ENCODE results near the gene TMEM147.

The TMEM147 gene

GRCh38 chr19:35559781-35560180, 14.4 kb downstream of the TMEM147 start:
- Mint-ChIP-seq H3K4me1 (peaks cover 21% of the 10 kb centered on the region), H3K27ac (no peak overlapping the region), H3K9me3 (peaks cover 4% of the 10 kb centered on the region), H3K4me3 (no peak overlapping the region), H3K36me3 (ENCODE audit: low read depth) (no peaks in the 10 kb centered on the region), H3K27me3 (ENCODE audit: low read depth, poor library complexity) (peaks cover 86% of the 10 kb centered on the region)
- TF ChIP-seq CTCF (IDR thresholded peaks at IDR 0.05): no peak
- no peak for DNase-seq

- no peak for TF ChIP-seq CTCF (IDR thresholded peaks at IDR 0.05)
- Mint-ChIP-seq H3K27me3 (ENCODE audit: low read depth, poor library complexity) (peaks cover 86% of the 10 kb centered on the region), H3K27ac (no peak overlapping the region), H3K9me3 (peaks cover 4% of the 10 kb centered on the region), H3K4me1 (peaks cover 21% of the 10 kb centered on the region), H3K36me3 (ENCODE audit: low read depth) (no peaks in the 10 kb centered on the region), H3K4me3 (no peak overlapping the region)
- no peak for DNase-seq
Measured at GRCh38 chr19:35560271-35560670, 14.8 kb downstream of the TMEM147 start.

- no peak for DNase-seq
- H3K36me3 Mint-ChIP-seq (ENCODE audit: low read depth): no peaks in the 10 kb centered on the region
- H3K4me3 Mint-ChIP-seq: no peak overlapping the region
- no peak overlapping the region for H3K27ac Mint-ChIP-seq
- no peak for TF ChIP-seq CTCF (IDR thresholded peaks at IDR 0.05)
- peaks cover 86% of the 10 kb centered on the region for H3K27me3 Mint-ChIP-seq (ENCODE audit: low read depth, poor library complexity)
- peaks cover 4% of the 10 kb centered on the region for H3K9me3 Mint-ChIP-seq
- peaks cover 18% of the 10 kb centered on the region for H3K4me1 Mint-ChIP-seq
Measured at GRCh38 chr19:35560677-35561076, 15.3 kb downstream of the TMEM147 start.

- no peaks in the 10 kb centered on the region for H3K9me3 Mint-ChIP-seq
- no peak overlapping the region for H3K4me3 Mint-ChIP-seq
- no peak for TF ChIP-seq CTCF (IDR thresholded peaks at IDR 0.05)
- no peaks in the 10 kb centered on the region for H3K36me3 Mint-ChIP-seq (ENCODE audit: low read depth)
- no peak overlapping the region for H3K27ac Mint-ChIP-seq
- no peak for DNase-seq
- H3K4me1 Mint-ChIP-seq: peaks cover 12% of the 10 kb centered on the region
- H3K27me3 Mint-ChIP-seq (ENCODE audit: low read depth, poor library complexity): peaks cover 80% of the 10 kb centered on the region
Measured at GRCh38 chr19:35561436-35561835, 16.0 kb downstream of the TMEM147 start.

GRCh38 chr19:35562336-35562735, 16.9 kb downstream of the TMEM147 start:
- Mint-ChIP-seq H3K27ac (no peak overlapping the region), H3K27me3 (ENCODE audit: low read depth, poor library complexity) (peaks cover 80% of the 10 kb centered on the region), H3K9me3 (no peaks in the 10 kb centered on the region), H3K4me3 (no peak overlapping the region), H3K36me3 (ENCODE audit: low read depth) (no peaks in the 10 kb centered on the region), H3K4me1 (peaks cover 8% of the 10 kb centered on the region)
- no peak for TF ChIP-seq CTCF (IDR thresholded peaks at IDR 0.05)
- no peak for DNase-seq

- H3K4me1 Mint-ChIP-seq: peaks cover 7% of the 10 kb centered on the region
- no peaks in the 10 kb centered on the region for H3K36me3 Mint-ChIP-seq (ENCODE audit: low read depth)
- no peak overlapping the region for H3K27ac Mint-ChIP-seq
- no peaks in the 10 kb centered on the region for H3K9me3 Mint-ChIP-seq
- DNase-seq: no peak
- no peak overlapping the region for H3K4me3 Mint-ChIP-seq
- H3K27me3 Mint-ChIP-seq (ENCODE audit: low read depth, poor library complexity): peaks cover 77% of the 10 kb centered on the region
- TF ChIP-seq CTCF (IDR thresholded peaks at IDR 0.05): no peak
Measured at GRCh38 chr19:35562776-35563175, 17.4 kb downstream of the TMEM147 start.

All from nephron progenitor cell (in vitro differentiated cells).